Stimulated activated CD8-positive, alpha-beta memory T cell treated with anti-CD3 and anti-CD28 coated beads, Interleukin-15, amount 100 ng/mL, for 48 hours (primary cell): ENCODE measurements around the gene ZNF318.
A peak's percentile ranks its signal among the peaks of the same experiment; 100 is the strongest.
"Not testable (repeated sequence)": the region's sequence is repeated elsewhere in the genome, so short reads cannot be mapped to it uniquely, and the experiment has no call there.

Experiments used
- DNase-seq, 2 donors: peaks; one replicate each; pipeline ENCODE4 v3.0.0-alpha.2; 2020; ENCODE audit warnings: low read depth in 2 of 2

ZNF318 gene

DNA sequence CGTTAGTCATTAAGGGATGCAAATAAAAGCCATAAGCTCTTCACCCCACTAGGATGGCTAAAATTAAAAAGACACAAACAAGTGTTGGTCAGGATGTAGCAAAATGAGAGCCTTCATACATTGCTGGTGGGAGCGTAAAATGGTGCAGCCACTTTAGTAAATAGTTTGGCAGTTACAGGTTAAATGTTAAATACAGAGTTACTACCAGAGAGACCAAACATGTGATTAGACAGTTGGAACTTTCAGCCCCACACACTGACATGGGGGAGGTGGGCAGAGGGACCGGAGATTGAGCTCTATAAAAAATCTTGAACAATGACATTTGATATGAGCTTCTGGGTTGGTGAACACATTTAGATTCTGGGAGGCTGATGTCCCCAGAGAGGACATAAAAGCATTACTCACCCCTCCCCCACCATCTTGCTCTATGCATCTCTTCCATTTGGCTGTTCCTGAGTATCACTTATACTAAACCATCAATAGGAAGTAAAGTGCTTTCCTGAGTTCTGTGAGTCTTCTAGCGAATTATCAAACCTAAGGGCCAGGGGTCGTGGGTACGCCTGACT is 20.4 kb upstream of the ZNF318 start:
- DNase-seq = no peak

DNA sequence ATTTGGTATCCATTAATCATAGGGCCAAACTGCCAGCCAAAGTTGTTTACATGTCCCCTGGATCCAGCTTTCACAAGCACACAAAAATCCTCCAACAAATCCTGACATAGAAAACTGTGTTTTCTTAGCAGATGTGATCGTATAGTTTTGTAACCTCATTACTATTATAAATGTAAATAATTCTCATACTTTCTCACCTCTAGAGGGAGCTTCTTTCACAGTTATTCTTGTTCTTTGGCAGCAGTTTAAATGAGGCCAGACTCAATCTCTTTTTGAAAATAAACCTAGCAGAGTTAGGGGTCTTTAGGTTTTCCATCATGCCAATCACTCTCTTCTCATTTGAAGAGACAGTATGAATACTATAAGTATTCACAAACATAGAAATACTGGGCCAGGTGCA is 17.0 kb upstream of the ZNF318 start:
- no peak for DNase-seq

DNA sequence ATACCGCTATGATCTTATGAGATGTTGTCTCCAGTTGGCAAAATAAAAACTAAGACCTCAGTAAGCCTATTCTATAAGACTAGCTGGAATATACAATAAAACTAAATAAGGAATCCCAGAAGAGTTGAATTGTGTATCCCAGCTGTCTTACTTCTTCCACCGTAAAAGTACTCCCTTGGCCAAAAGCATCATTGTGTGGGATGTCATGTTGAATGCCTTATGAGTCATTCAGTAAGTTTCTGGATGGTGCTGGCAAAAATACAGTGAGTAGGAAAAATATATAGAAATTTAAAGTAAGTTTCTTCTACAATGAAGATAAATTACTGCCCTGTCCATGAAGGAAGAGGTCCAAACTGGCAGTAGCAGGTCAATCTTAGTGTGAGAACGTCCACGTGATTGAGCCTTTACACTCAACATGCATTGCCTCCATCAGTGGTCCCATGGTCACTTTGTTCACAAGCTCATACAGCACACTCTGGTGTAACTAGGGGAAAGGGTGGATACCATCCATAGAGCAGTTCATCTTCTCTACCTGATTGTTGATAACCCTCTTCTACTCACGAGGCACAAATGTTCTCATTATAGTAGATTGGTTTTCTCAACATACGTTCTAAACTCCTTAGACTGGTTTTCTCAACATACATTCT is 13.7 kb upstream of the ZNF318 start:
- DNase-seq = no peak

DNA sequence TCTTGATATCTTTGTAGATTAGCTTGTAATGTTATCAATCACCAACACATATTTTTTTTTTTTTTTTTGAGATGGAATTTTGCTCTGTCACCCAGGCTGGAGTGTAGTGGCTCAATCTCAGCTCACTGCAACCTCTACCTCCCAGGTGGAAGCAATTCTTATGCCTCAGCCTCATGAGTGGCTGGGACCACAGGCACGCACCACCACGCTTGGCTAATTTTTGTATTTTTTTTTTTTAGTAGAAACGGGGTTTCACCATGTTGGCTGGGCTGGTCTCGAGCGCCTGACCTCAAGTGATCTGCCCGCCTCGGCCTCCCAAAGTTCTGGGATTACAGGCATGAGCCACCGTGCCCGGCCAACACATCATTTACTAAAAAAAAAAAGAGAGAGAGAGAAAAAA is 11.4 kb upstream of the ZNF318 start:
- not testable (repeated sequence) for DNase-seq

DNA sequence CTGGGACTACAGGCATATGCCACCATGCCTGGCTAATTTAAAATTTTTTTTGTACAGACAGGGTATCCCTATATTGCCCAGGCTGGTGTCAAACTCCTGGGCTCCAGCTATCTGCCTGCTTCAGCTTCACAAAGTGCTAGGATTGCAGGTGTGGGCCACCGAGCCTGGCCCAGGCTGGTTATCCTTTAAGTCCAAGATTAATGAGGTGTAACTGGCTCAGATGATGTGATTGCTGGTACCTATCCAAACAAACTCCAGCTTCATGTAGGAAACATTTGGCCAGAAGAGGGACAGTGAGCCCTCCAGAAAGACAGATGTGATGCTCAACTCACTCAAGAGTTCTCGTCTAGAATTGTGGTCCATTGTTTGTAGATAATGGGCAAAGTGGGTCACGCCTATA is 9.2 kb upstream of the ZNF318 start:
- DNase-seq = no peak

DNA sequence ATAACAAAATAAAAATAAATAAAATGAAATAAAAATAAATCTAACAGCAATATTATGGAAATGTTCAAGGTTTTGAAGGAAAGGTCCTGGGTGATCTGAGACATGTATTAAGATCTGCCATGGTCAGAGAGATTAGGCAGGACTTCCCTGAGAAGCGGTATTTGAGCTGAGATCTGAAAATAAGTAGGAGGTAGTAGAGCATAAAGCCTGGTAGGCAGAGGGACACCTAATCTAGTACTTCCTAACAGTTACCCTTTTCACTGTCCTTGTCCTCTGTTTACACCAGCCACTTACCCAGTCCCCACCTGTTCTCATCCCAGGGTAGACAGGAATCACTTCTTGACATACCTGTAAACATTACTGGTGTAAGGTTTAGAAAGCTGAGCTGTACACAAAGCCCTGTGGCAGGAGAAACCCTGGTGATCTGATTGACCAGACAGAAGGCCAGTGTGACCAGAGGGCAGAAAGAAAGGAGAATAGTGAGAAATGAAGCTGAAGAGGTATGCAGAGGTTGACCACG is 8.3 kb upstream of the ZNF318 start:
- DNase-seq = no peak

DNA sequence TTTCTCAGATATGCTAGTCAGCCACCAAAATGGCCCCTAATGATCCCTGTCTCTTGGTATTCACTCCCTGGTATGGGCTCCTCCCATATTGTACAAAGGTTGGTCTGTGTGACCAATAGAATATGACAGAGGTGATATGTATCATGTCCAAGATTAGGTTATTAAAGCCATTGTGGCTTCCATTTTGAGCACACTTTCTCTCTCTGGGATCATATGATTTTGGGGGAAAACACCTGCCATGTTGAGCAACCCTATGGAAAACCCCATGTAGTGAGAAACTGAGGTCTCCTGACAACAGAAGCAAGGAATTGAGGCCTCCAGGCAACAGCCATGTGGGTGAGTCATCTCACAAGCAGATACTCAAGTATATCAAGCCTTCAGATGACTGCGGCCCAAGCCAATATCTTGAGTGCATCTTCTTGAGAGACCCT is 7.1 kb upstream of the ZNF318 start:
- peak; percentile 15 to 18 for DNase-seq

DNA sequence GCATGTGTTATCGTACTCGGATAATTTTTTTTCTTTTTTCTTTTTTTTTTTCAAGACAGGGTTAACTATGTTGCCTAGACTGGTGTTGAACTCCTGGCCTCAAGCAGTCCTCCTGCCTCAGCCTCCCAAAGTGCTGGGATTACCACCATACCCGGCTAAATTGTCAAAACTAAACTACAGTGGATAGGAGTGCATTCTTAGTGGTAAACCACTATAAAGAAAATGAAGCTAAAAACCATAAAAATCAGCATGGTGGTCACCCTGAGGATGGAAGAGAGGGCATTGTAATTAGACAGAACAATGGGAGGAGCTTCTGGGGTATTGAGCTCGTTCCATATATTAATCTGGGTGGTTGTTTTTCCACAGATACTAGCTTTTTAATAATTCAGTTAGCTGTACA is 6.2 kb upstream of the ZNF318 start:
- DNase-seq = no peak

DNA sequence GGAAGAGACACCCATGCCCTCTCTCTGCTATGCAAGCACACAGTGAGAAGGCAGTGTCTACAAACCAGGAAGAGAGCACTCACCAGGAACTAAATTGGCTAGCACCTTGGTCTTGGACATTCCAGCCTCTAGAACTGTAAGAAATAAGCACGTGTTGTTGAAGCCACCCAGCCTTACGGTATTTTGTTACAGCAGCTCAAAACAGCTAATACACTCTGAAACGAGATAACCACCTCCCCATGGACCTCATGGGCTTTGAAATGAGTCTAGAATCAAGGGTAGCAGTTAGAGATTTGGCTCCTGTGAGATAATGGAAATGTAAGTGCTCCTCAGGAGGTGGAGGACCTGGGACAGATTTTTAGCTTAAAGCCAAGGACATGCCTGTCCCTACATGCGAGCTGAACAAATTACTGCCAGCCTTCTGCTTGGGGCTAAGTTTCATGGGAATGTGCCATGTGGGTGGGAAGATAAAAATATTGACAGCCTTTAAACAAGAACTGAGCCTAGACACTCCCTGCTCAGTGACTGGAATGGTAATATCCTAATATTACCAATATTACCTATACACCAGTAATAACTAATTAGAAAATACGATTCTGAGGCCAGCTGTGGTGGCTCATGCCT is 3.9 kb upstream of the ZNF318 start:
- DNase-seq = no peak

DNA sequence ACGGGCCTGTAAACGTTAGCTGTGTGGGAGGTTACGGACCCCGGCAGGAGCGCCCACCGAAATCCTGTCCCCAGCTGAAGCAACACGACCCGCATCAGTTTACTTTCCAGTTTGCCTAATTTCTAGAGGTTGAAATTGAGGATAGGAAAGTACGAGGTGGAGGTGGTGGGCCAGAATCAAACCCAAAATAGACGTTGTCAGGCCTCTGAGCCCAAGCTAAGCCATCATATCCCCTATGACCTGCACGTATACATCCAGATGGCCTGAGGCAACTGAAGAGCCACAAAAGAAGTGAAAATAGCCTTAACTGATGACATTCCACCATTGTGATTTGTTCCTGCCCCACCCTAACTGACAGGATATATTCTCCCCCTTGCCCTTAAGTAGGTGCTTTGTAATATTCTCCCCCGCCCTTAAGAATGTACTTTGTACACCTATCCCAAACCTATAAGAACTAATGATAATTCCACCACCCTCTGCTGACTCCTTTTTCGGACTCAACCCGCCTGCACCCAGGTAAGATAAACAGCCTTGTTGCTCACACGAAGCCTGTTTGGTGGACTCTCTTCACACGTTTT is 645 bp upstream of the ZNF318 start:
- not testable (repeated sequence) for DNase-seq

DNA sequence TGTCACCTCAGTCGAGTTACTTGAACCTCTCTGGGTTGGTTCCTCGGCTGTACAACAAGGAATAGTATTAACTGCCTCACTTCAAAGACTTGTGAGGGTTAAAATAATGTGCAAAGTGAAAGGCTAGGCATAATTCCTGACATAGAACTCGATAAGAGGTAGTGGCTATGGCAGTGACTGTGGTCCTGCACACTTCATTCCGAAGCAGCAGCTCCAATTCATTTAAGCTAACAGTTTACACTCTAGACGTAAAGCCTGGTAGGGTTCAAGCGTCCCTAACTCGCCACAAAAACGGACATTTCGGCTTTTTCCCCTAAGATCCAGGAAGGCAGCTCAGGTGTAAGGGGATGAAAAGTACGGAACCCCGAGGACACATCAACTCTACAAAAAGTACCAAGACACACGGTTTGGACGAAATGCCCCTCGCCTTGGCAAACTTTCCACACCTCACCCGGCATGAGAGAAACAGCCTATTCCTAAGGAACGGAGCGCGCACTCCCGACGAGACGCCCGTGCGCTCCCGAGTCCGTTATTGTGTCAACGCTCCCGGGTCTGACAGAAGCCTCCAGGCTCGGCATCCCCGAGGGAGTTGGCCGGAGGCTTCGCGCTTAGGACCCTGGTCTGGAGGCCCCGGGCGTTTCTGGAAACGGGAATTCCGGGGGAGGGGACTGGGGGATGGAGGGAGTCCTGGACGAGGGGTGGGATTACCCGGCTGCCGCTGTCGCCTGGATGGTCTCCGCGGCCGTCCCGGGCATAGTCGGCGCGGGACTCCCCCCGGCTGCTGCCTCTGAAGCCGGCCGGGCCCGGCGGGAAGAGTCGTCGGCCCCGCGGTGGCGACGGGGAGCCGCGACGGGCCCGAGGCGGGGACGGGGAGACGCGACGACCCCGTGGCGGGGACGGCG is 937 bp downstream of the ZNF318 start:
- DNase-seq = no peak

DNA sequence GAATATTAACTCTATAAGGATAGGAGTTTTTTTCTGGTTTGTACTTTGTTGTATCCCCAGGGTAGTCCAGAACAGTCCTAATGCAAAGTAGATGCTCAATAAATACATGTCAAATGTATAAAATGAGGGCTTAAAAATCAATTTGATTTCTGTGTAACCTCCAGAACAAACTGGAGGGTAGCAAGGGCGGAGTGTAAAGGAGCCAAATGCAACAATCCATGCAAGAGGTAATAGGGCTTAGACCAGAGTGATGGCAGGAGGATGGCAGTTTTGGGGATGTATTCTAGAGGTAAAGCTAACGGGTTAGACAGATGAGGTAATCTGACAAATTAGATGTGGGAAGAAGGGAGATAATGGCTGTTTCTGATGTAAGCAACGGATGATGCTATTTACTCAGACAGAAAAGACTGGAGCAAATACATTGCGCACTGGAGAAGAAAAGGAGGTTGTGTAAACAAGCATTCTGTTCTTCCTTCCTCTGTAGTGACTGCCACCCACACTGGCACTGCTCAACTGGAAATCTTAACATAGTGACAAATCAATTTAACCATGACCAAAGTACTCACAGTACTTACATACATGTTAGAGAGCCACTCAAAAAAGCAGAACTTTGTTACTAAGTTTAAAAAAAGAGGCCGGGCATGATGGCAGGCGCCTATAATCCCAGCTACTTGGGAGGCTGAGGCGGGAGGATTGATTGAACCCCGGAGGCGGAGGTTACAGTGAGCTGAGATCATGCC is 2.0 kb downstream of the ZNF318 start:
- no peak for DNase-seq

DNA sequence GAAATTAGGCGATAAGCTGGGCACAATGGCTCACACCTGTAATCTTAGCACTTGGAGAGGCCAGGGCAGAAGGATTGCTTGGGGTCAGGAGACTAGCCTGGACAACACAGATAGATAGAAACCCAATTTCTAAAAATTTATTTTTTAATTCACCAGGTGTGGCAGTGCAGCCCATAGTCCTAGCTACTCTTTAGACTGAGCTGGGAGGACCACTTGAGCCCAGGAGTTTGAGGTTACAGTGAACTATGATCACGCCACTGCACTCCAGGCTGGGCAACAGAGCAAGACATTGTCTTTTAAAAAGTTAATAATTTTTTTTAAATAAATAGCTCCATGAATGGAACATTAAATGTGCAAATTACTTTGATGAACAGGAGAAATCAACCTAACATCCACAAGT is 8.2 kb downstream of the ZNF318 start:
- DNase-seq = no peak

DNA sequence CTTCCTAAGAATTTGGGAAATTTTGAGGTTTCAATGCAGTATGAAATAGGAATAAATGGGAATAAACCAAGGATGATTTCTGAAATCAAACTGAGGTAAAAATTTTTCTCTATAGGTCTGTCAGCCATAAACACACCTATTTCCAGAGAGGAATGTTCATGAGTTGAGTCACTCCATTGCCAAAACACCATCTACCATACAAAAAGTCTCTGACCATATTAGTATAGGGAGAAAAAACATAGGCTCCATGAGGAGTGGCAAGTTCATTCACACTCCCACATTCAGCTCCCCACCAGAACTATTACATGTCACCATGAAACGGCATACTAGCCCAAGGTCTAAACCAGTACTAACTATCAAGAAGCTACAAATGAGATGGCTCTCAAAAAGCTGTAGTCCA is 9.6 kb downstream of the ZNF318 start:
- no peak for DNase-seq

DNA sequence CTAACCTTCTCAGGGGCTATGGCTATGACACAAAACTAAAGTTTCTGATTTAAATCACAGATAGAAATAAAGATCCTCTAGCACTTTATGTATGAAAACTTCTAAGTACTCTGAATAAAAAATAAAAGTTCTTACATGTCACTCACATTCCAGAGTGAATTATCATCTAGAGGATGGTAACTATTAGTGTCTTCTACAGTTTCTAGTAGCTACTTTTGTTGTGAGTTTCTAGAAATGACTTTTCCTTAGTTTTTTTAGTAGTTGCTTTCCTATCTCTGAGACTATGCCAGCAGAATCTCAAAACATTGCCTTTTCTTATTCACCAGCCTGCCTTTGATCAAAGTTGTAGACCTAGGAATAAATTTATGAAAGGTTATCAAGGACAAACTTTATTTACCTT is 10.1 kb downstream of the ZNF318 start:
- no peak for DNase-seq

DNA sequence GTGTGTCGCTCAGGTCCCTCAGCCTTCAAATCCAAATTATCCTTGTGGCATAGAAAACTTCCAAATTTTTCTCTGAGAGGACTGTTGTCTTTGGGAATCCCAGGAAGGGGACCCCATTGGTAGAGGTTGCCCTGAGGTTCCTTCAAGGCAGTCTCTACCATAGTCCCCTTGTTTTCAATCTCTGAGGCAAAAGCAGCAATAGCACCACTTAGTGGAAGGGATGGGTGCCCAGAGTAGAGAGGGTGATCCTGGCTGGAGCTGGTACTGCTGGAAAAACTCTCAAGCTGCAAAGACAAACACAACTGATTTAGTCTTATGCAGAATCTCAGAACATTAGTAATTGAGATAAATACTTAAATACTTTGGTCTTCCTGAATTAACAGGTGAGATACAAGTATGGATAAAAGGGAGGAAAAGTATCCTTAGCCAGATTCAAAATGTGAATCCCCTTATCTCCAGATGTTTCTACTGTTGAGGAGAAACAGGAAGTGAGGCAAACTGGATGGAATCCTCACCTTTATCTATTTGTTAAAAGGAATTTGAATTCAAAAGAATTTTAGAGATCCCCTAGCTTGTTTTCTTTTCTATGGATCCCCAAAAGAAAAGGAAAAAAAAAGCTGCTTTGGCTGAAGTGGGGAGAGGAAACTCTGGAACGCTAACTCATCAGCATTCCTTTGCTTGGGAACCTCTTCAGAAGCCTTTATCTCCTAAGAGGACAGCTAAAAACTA is 13.4 kb downstream of the ZNF318 start:
- no peak for DNase-seq

DNA sequence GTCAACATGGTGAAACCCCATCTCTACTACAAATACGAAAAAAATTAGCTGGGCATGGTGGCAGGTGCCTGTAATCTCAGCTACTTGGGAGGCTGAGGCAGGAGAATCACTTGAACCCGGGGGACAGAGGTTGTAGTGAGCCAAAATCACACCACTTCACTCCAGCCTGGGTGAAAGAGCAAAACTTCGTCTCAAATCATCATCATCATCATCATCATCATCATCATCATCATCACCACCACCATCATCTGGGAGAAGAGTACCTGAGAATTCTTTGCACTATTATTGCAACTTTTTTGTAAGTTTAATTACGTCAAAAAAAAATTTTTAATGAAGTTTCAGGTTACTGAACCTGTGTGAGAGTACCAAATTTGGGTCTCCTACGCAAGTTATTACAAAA is 17.5 kb downstream of the ZNF318 start:
- not testable (repeated sequence) for DNase-seq

DNA sequence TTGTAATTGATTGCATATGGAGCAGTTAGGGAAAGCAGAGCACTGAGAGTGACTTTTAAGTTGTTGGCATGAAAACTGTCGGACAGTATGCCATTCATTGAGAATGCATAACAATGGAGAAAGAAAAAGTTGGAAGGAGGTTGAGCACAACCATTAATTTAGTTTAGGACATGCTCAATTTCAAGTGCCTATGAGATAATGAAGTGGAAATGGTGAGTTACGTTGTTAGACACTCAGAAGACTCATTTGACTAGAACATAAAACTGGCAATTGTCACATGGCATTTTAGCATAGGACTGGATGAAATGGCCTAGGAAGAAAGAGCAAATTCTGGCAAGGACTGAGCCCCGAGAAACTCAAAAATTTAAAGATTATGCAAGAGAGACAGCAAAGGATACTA is 22.0 kb downstream of the ZNF318 start:
- no peak for DNase-seq

DNA sequence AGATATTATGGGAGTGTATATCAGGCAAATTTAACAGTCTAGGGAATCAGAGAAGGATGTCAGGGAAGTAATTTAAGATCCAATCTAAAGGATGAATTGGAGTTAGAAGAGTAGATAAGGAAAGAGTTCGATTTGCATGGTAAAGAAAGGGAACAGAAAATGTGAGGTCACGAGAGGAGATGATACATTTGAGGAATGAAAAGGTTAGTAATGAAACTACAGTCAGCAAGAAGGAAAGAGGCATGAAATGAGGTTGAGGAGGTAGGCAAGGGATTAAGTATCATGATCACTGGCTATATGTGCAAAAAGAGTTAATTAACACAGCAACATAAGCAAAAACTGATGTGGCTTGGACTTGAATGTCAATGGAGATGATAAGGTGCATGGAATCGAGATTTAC is 22.4 kb downstream of the ZNF318 start:
- no peak for DNase-seq

DNA sequence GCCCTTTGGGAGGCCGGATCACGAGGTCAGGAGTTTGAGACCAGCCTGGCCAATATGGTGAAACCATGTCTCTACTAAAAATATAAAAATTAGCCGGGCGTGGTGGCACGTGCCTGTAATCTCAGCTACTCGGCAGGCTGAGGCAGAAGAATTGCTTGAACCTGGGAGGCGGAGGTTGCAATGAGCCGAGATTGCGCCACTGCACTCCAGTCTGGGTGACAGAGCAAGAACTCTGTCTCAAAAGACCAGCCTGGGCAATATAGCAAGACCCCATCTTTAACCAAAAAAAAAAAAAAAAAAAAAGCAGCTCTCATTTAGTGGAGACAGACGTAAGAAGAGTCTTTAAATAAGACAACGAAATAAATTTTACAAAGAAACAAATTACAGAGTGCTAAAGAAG is 23.2 kb downstream of the ZNF318 start:
- not testable (repeated sequence) for DNase-seq

DNA sequence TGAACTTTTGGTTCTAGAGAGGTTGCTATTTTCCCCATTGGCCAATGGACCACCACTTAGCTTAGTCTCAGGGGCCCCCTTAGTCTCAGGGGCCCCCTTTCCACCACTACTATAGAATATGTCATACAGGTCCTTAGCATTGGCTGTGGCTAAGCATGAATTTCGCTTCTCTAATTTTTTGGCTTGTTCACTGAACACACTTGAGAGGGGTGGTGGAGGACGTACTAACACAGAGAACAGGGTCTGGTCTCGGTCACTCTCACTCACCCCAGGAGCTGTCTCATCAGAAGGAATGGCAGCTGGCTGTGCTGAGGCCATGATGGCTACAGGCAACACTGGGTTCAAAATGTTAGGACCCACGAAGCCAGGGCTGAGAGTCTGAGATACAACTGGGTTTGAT is 30.3 kb downstream of the ZNF318 start:
- no peak for DNase-seq
